Ishikawa (cell line): Measurements from ENCODE around the gene RORC.

ENCODE experiments used
- CEBPB ChIP-seq: IDR thresholded peaks from 2 replicates; pipeline ENCODE4 v1.6.1; 2012
- CREB1 ChIP-seq: IDR thresholded peaks from 2 replicates; pipeline ENCODE4 v1.6.1; 2012; ENCODE audit warnings: low read depth
- EGR1 ChIP-seq: IDR thresholded peaks from 2 replicates; pipeline ENCODE4 v1.6.1; 2012
- EP300 ChIP-seq: IDR thresholded peaks from 2 replicates; pipeline ENCODE4 v1.6.1; 2012; ENCODE audit warnings: borderline replicate concordance
- FOXM1 ChIP-seq: IDR thresholded peaks from 2 replicates; pipeline ENCODE4 v1.6.1; 2012; ENCODE audit warnings: low read depth, borderline replicate concordance
- NFIC ChIP-seq: IDR thresholded peaks from 2 replicates; pipeline ENCODE4 v1.6.1; 2012
- RAD21 ChIP-seq: IDR thresholded peaks from 2 replicates; pipeline ENCODE4 v1.6.1; 2012; ENCODE audit warnings: low read depth
- TAF1 ChIP-seq: IDR thresholded peaks from 2 replicates; pipeline ENCODE4 v1.6.1; 2012; ENCODE audit warnings: low read depth, mild to moderate bottlenecking
- TCF12 ChIP-seq: IDR thresholded peaks from 2 replicates; pipeline ENCODE4 v1.6.1; 2012; ENCODE audit warnings: low read depth
- TEAD4 ChIP-seq: IDR thresholded peaks from 2 replicates; pipeline ENCODE4 v1.6.1; 2012
- YY1 ChIP-seq: IDR thresholded peaks from 2 replicates; pipeline ENCODE4 v1.6.1; 2012; ENCODE audit warnings: low read depth
- ZBTB7A ChIP-seq: IDR thresholded peaks from 2 replicates; pipeline ENCODE4 v1.6.1; 2012; ENCODE audit warnings: low read depth
- TF ChIP-seq, protein P1 (sequence below): IDR thresholded peaks from 2 replicates; pipeline ENCODE4 v1.6.1; 2012; ENCODE audit warnings: low read depth, mild to moderate bottlenecking
- TF ChIP-seq, protein P2 (sequence below): IDR thresholded peaks from 2 replicates; pipeline ENCODE4 v1.6.1; 2012
- TF ChIP-seq, protein P3 (sequence below): IDR thresholded peaks from 2 replicates; pipeline ENCODE4 v1.6.1; 2012

Gene RORC

DNA sequence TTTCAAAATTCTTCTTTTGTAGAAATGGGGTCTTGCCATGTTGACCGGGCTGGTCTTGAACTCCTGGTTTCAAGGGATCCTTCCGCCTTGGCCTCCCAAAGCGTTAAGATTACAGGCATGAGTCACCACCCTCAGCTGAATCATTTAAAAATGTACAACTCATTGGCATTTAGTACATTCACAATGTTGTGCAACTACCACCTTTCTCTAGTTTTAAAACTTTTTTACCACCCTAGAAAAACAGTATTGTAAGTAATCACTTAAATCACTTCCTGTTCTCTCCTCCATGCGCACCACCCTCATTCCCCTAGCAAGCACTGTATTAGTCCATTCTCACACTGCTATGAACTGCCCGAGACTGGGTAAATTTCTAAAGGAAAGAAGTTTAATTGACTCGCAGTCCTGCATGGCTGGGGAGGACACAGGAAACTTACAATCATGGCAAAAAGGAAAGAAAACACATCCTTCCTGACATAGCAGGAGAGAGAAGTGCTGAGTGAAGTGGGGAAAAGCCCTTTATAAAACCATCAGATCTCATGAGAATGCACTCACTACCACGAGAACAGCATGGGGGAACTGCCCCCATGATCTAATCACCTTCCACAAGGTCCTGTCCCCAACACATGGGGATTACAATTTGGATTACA lies 36.3 kb upstream of the RORC start:
- TF ChIP-seq YY1 (no peak), RAD21 (no peak), TEAD4 (no peak), ZBTB7A (no peak), CEBPB (no peak), EGR1 (no peak)
- TF ChIP-seq, protein P1, sequence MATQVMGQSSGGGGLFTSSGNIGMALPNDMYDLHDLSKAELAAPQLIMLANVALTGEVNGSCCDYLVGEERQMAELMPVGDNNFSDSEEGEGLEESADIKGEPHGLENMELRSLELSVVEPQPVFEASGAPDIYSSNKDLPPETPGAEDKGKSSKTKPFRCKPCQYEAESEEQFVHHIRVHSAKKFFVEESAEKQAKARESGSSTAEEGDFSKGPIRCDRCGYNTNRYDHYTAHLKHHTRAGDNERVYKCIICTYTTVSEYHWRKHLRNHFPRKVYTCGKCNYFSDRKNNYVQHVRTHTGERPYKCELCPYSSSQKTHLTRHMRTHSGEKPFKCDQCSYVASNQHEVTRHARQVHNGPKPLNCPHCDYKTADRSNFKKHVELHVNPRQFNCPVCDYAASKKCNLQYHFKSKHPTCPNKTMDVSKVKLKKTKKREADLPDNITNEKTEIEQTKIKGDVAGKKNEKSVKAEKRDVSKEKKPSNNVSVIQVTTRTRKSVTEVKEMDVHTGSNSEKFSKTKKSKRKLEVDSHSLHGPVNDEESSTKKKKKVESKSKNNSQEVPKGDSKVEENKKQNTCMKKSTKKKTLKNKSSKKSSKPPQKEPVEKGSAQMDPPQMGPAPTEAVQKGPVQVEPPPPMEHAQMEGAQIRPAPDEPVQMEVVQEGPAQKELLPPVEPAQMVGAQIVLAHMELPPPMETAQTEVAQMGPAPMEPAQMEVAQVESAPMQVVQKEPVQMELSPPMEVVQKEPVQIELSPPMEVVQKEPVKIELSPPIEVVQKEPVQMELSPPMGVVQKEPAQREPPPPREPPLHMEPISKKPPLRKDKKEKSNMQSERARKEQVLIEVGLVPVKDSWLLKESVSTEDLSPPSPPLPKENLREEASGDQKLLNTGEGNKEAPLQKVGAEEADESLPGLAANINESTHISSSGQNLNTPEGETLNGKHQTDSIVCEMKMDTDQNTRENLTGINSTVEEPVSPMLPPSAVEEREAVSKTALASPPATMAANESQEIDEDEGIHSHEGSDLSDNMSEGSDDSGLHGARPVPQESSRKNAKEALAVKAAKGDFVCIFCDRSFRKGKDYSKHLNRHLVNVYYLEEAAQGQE: no peak
- TF ChIP-seq, protein P2, sequence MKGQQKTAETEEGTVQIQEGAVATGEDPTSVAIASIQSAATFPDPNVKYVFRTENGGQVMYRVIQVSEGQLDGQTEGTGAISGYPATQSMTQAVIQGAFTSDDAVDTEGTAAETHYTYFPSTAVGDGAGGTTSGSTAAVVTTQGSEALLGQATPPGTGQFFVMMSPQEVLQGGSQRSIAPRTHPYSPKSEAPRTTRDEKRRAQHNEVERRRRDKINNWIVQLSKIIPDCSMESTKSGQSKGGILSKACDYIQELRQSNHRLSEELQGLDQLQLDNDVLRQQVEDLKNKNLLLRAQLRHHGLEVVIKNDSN: no peak

DNA sequence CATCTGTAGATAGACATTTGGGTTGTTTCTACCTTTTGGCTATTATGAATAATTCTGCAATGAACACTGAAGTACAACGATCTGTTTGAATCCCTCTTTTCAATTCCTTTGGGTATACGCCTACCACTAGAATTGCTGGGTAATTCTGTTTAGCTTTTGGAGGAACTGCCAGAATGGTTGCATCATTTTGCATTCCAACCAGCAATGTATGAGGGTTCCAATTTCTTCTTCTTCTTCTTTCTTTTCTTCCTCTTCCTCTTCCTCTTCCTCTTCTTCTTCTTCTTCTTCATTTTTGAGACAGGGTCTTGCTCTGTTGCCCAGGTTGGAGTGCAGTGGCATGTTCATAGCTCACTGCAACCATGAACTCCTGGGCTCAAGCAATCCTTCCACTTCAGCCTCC lies 35.7 kb upstream of the RORC start:
- TF ChIP-seq, protein P2: no peak
- no peak for TF ChIP-seq TAF1
- TF ChIP-seq, protein P3, sequence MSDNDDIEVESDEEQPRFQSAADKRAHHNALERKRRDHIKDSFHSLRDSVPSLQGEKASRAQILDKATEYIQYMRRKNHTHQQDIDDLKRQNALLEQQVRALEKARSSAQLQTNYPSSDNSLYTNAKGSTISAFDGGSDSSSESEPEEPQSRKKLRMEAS: no peak
- TF ChIP-seq ZBTB7A: no peak
- TF ChIP-seq EP300: no peak
- no peak for TF ChIP-seq TCF12
- TF ChIP-seq EGR1: no peak

DNA sequence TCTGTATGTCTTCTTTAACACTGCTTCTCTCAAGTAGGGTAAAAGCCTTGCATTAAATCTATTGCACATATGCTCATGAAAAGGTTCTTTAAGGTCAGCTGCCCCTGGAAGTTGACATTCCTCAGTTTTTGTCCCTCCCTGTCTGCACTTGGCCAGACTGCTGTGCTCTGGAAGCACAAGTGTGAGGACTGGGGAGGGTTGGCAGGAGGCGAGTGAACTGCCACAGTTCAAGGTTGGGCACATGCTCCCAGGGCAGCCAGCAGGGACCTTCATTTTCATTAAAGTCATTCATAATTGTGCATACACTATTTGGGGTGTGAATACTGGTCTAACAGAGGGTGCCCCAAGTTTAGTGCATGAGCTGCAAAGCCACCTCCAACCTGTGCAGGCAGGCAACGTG lies 32.8 kb upstream of the RORC start:
- TF ChIP-seq YY1 (no peak), TEAD4 (no peak)
- TF ChIP-seq, protein P1: no peak

DNA sequence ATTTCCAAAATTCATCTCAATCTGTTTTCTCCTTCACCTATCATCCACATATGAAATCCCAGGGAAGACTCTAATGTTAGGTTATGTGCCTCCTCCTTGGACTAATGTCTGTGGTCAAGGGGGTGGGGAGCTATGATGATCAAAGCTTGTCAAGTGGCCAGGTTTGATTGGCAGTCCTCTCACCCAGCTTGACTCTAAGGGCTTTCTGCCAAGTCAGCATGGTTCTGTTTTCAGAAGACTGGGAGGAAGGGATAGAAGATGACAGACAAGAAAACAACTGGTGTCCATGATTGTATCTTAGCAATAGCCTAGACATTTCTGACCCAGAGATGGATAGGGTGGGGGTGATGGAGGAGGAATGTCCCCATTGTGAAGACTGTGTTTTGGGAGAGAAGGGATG lies 31.0 kb upstream of the RORC start:
- TF ChIP-seq CREB1 (no peak), FOXM1 (no peak), TEAD4 (no peak), NFIC (no peak), TAF1 (no peak), RAD21 (no peak), EGR1 (no peak)
- TF ChIP-seq, protein P1: no peak
- TF ChIP-seq, protein P2: no peak

DNA sequence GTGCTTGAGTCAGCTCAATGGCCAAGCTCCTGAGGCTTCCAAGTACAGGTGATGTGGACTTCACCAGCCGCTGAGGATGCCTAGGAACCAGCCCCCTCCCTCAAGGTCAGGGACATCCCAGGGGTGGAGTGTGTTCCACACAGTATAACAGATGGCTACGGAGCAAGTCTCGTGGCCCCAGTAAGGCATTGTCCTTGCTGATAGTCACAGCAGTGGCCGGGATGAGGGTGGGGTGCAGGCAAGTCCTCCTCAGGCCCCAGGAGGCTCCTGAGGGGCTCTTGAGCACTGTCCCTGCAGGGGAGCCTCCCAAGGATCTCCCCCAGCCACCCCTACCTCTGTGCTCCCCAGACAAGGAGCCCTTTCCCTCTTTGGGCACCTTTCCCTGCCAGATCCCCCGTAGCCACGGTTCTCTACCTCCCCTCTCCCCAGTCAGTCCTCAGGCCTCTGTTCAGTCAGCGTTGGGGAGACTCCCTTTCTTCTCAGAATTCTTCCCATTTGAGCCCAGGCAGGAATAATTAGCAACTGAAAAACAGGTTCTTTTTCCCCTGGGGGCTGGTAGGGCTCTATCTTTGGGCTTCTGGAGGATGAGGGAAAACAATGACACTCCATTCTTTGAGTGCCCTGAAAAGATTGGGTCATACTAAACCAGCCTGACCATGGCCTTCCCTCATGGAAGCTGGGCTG lies 29.0 kb upstream of the RORC start:
- TF ChIP-seq, protein P2: no peak
- TF ChIP-seq ZBTB7A: no peak
- no peak for TF ChIP-seq CEBPB
- no peak for TF ChIP-seq FOXM1
- TF ChIP-seq, protein P3: no peak
- no peak for TF ChIP-seq TEAD4
- TF ChIP-seq NFIC: no peak
- TF ChIP-seq YY1: no peak
